ENCODE data around the gene COA8. TPM values are rescaled to one million over a fixed set of nuclear protein-coding genes. Genes with fewer than 3 reads are reported as not detected.

The COA8 gene
- polyA plus RNA-seq, 1 donor from 2014 or later: 169 TPM

DNA sequence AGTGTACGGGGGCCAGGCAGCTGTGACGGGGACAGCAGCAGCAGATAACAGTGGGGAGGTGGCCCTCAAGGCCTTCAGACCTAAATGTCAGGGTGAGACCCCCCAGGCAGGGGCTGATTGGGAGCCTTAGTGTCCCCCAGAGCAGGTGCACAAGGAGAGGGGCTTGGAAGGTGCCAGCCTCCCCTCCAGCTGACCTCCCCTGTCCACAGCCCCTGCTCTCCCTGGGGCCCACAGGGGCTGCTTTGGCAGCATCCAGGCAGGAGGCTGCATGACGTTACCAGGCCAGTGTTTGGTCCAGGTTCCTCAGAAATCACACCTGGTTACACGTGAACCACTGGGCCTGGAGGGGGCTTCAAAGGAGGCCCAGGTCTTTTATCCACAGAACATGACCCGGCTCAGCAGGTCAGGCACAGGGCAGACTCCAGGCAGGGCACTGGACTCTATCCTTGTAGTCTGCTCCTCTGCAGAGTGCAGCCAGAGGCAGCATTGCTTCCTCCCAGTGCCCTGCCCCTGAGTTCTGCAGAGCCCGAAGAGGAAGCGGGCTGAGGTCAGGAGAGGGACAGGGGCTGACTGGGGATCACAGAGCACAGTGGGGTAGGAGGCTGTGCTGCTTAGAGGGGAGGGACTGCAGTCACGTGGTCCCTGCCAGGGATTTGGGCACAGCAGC lies 36.4 kb upstream of the COA8 start:
- Histone ChIP-seq H3K4me3 (ENCODE audit: low read length) (no peak overlapping the region), H3F3A (ENCODE audit: insufficient read depth, low read length, poor library complexity, severe bottlenecking) (no peaks in the 10 kb centered on the region), H3K4me2 (ENCODE audit: low read length) (no peak overlapping the region), H4K20me1 (ENCODE audit: insufficient read depth) (no peaks in the 10 kb centered on the region), H3K36me3 (ENCODE audit: insufficient read depth, low read length) (no peaks in the 10 kb centered on the region), H3K79me2 (replicated peaks; ENCODE audit: insufficient read depth, low read length) (peaks cover 19% of the 10 kb centered on the region), H3K27me3 (ENCODE audit: insufficient read depth, low read depth, low read length) (no peaks in the 10 kb centered on the region), H2AFZ (ENCODE audit: low read depth, low read length) (no peak overlapping the region), H3K9me3 (ENCODE audit: low read length) (no peaks in the 10 kb centered on the region), H3K27ac (ENCODE audit: low read length) (no peak overlapping the region), H3K9ac (ENCODE audit: low read length) (no peak overlapping the region), H3K9me2 (ENCODE audit: insufficient read depth, low read length) (no peaks in the 10 kb centered on the region)
- no peak for TF ChIP-seq TAF1 (IDR thresholded peaks at IDR 0.05; ENCODE audit: low read depth)
- TF ChIP-seq, protein P1, sequence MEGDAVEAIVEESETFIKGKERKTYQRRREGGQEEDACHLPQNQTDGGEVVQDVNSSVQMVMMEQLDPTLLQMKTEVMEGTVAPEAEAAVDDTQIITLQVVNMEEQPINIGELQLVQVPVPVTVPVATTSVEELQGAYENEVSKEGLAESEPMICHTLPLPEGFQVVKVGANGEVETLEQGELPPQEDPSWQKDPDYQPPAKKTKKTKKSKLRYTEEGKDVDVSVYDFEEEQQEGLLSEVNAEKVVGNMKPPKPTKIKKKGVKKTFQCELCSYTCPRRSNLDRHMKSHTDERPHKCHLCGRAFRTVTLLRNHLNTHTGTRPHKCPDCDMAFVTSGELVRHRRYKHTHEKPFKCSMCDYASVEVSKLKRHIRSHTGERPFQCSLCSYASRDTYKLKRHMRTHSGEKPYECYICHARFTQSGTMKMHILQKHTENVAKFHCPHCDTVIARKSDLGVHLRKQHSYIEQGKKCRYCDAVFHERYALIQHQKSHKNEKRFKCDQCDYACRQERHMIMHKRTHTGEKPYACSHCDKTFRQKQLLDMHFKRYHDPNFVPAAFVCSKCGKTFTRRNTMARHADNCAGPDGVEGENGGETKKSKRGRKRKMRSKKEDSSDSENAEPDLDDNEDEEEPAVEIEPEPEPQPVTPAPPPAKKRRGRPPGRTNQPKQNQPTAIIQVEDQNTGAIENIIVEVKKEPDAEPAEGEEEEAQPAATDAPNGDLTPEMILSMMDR (IDR thresholded peaks at IDR 0.05; ENCODE audit: poor library complexity, severe bottlenecking): no peak
- TF ChIP-seq SMC3 (conservative IDR thresholded peaks at IDR 0.05; ENCODE audit: poor library complexity): no peak
- no peak for TF ChIP-seq EP300 (conservative IDR thresholded peaks at IDR 0.05; ENCODE audit: poor library complexity, severe bottlenecking)
- no peak for TF ChIP-seq MXI1 (conservative IDR thresholded peaks at IDR 0.05; ENCODE audit: poor library complexity, severe bottlenecking)
- no peak for TF ChIP-seq EZH2 (IDR thresholded peaks at IDR 0.05; ENCODE audit: borderline replicate concordance, insufficient read depth, low read length, poor library complexity, severe bottlenecking)
- TF ChIP-seq RAD21 (conservative IDR thresholded peaks at IDR 0.05): no peak
- no peak for TF ChIP-seq POLR2AphosphoS5 (IDR thresholded peaks at IDR 0.05)
- TF ChIP-seq, protein P2, sequence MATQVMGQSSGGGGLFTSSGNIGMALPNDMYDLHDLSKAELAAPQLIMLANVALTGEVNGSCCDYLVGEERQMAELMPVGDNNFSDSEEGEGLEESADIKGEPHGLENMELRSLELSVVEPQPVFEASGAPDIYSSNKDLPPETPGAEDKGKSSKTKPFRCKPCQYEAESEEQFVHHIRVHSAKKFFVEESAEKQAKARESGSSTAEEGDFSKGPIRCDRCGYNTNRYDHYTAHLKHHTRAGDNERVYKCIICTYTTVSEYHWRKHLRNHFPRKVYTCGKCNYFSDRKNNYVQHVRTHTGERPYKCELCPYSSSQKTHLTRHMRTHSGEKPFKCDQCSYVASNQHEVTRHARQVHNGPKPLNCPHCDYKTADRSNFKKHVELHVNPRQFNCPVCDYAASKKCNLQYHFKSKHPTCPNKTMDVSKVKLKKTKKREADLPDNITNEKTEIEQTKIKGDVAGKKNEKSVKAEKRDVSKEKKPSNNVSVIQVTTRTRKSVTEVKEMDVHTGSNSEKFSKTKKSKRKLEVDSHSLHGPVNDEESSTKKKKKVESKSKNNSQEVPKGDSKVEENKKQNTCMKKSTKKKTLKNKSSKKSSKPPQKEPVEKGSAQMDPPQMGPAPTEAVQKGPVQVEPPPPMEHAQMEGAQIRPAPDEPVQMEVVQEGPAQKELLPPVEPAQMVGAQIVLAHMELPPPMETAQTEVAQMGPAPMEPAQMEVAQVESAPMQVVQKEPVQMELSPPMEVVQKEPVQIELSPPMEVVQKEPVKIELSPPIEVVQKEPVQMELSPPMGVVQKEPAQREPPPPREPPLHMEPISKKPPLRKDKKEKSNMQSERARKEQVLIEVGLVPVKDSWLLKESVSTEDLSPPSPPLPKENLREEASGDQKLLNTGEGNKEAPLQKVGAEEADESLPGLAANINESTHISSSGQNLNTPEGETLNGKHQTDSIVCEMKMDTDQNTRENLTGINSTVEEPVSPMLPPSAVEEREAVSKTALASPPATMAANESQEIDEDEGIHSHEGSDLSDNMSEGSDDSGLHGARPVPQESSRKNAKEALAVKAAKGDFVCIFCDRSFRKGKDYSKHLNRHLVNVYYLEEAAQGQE (IDR thresholded peaks at IDR 0.05; ENCODE audit: borderline replicate concordance): no peak

DNA sequence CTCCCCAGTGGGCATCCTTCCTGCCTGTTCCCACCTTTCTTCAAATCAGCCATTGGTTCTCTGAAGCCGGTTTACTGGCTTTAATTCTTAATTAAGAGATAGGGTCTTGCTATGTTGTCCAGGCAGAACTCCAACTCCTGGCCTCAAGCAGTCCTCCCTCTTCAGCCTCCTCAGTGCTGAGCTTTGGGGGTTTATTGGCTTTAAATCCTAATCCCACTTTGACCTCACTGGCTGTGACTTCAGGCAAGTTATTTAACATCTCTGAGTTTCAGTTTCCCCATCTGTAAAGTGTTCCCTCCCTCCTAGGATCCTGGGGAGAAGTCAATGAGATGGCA lies 35.9 kb upstream of the COA8 start:
- Histone ChIP-seq H3K27me3 (ENCODE audit: insufficient read depth, low read depth, low read length) (no peaks in the 10 kb centered on the region), H3K9me3 (ENCODE audit: low read length) (no peaks in the 10 kb centered on the region), H3K79me2 (replicated peaks; ENCODE audit: insufficient read depth, low read length) (peaks cover 19% of the 10 kb centered on the region), H3F3A (ENCODE audit: insufficient read depth, low read length, poor library complexity, severe bottlenecking) (no peaks in the 10 kb centered on the region), H3K4me2 (ENCODE audit: low read length) (no peak overlapping the region), H3K9me2 (ENCODE audit: insufficient read depth, low read length) (no peaks in the 10 kb centered on the region), H3K36me3 (ENCODE audit: insufficient read depth, low read length) (no peaks in the 10 kb centered on the region), H2AFZ (ENCODE audit: low read depth, low read length) (no peak overlapping the region), H3K27ac (ENCODE audit: low read length) (no peak overlapping the region), H3K9ac (ENCODE audit: low read length) (no peak overlapping the region), H3K4me3 (ENCODE audit: low read length) (no peak overlapping the region), H4K20me1 (ENCODE audit: insufficient read depth) (no peaks in the 10 kb centered on the region)
- TF ChIP-seq, protein P1 (IDR thresholded peaks at IDR 0.05; ENCODE audit: poor library complexity, severe bottlenecking): no peak
- no peak for TF ChIP-seq POLR2AphosphoS5 (IDR thresholded peaks at IDR 0.05)
- no peak for TF ChIP-seq EP300 (conservative IDR thresholded peaks at IDR 0.05; ENCODE audit: poor library complexity, severe bottlenecking)
- TF ChIP-seq MXI1 (conservative IDR thresholded peaks at IDR 0.05; ENCODE audit: poor library complexity, severe bottlenecking): no peak
- TF ChIP-seq RAD21 (conservative IDR thresholded peaks at IDR 0.05): no peak
- no peak for TF ChIP-seq SMC3 (conservative IDR thresholded peaks at IDR 0.05; ENCODE audit: poor library complexity)
- TF ChIP-seq, protein P2 (IDR thresholded peaks at IDR 0.05; ENCODE audit: borderline replicate concordance): no peak
- TF ChIP-seq TAF1 (IDR thresholded peaks at IDR 0.05; ENCODE audit: low read depth): no peak
- no peak for TF ChIP-seq EZH2 (IDR thresholded peaks at IDR 0.05; ENCODE audit: borderline replicate concordance, insufficient read depth, low read length, poor library complexity, severe bottlenecking)
